GM23338 (cell line): ENCODE measurements around the gene SYNPR. TPM values are rescaled to one million over a fixed set of nuclear protein-coding genes. Genes with fewer than 3 reads are reported as not detected.
A peak's percentile ranks its signal among the peaks of the same experiment; 100 is the strongest.

Experiments
- ATAC-seq: fragments of 200-7000 bp; cut with Tn5 transposase; 3 replicates; pipeline ENCODE4 v1.9.1; 2020
- DNase-seq: peaks from one replicate; pipeline ENCODE4 v3.0.0-alpha.2; 2015; ENCODE audit warnings: low spot score
- H2AFZ ChIP-seq: fragments of 200-600 bp; sonication (generic); 2 replicates; pipeline ENCODE4 v1.8.0; 2016; ENCODE audit warnings: antibody characterized with exemption, mild to moderate bottlenecking, moderate library complexity
- H3F3A ChIP-seq: fragments of 200-600 bp; sonication (generic); replicated peaks from 2 replicates; pipeline ENCODE4 v1.8.0; 2017; ENCODE audit warnings: antibody characterized with exemption, mixed run types, low read depth
- H3K27ac ChIP-seq: fragments of 200-600 bp; sonication (generic); 2 replicates; pipeline ENCODE4 v1.6.1; 2016; ENCODE audit warnings: low read depth
- H3K27me3 ChIP-seq: fragments of 200-600 bp; sonication (generic); 2 replicates; pipeline ENCODE4 v1.8.0; 2016; ENCODE audit warnings: mild to moderate bottlenecking, mixed run types, moderate library complexity; ENCODE audit not compliant: insufficient read depth
- H3K36me3 ChIP-seq: fragments of 200-600 bp; sonication (generic); 2 replicates; pipeline ENCODE4 v1.8.0; 2016; ENCODE audit warnings: mild to moderate bottlenecking; ENCODE audit not compliant: insufficient read depth
- H3K4me1 ChIP-seq: fragments of 200-600 bp; sonication (generic); 2 replicates; pipeline ENCODE4 v1.8.0; 2016; ENCODE audit warnings: mild to moderate bottlenecking, moderate library complexity; ENCODE audit not compliant: insufficient read depth
- H3K4me2 ChIP-seq: fragments of 200-600 bp; sonication (generic); 2 replicates; pipeline ENCODE4 v1.7.1; 2017; ENCODE audit warnings: mixed run types
- H3K4me3 ChIP-seq: fragments of 200-600 bp; sonication (generic); 2 replicates; pipeline ENCODE4 v1.6.1; 2016; ENCODE audit warnings: mixed run types
- H3K79me2 ChIP-seq: fragments of 200-600 bp; sonication (generic); replicated peaks from 2 replicates; pipeline ENCODE4 v1.8.0; 2017; ENCODE audit warnings: mild to moderate bottlenecking; ENCODE audit not compliant: insufficient read depth
- H3K9me2 ChIP-seq: fragments of 200-600 bp; sonication (generic); 2 replicates; pipeline ENCODE4 v1.8.0; 2017; ENCODE audit not compliant: insufficient read depth
- H4K20me1 ChIP-seq: fragments of 200-600 bp; sonication (generic); replicated peaks from 2 replicates; pipeline ENCODE4 v1.8.0; 2017; ENCODE audit warnings: mild to moderate bottlenecking; ENCODE audit not compliant: insufficient read depth
- H3K27ac Mint-ChIP-seq: 2 replicates; pipeline ENCODE4 v1.8.0; 2020; ENCODE audit warnings: inconsistent platforms, mild to moderate bottlenecking, moderate library complexity, mixed read lengths
- H3K27me3 Mint-ChIP-seq: 3 replicates; pipeline ENCODE4 v1.8.0; 2022; ENCODE audit warnings: low read depth, mild to moderate bottlenecking, moderate library complexity, mixed read lengths, inconsistent platforms; ENCODE audit not compliant: insufficient read depth, poor library complexity
- H3K36me3 Mint-ChIP-seq: 3 replicates; pipeline ENCODE4 v1.8.0; 2021; ENCODE audit warnings: low read depth, mild to moderate bottlenecking, inconsistent platforms, moderate library complexity, mixed read lengths
- H3K4me1 Mint-ChIP-seq: 3 replicates; pipeline ENCODE4 v1.8.0; 2020; ENCODE audit warnings: mild to moderate bottlenecking, inconsistent platforms, mixed read lengths
- H3K4me3 Mint-ChIP-seq: 3 replicates; pipeline ENCODE4 v1.8.0; 2021; ENCODE audit warnings: moderate library complexity, mild to moderate bottlenecking, inconsistent platforms, mixed read lengths
- H3K9me3 Mint-ChIP-seq: 3 replicates; pipeline ENCODE4 v1.8.0; 2020; ENCODE audit warnings: moderate library complexity, mild to moderate bottlenecking, inconsistent platforms, mixed read lengths
- STAT1 ChIP-seq: IDR thresholded peaks from one replicate; pipeline ENCODE4 v1.6.1; 2016; ENCODE audit warnings: antibody characterized with exemption; ENCODE audit not compliant: unreplicated experiment
- polyA plus RNA-seq: library from polyadenylated mRNA; unstranded; fragments of >200 nt; fragmentation: Nextera tagmentation; extraction: Ambion mirVana; gene quantifications from 2 replicates; pipeline ENCODE4 v1.2.1, GENCODE V29; 2016
- small RNA-seq: library from RNA; depleted of rRNA; stranded (forward); fragments of <200 nt; gene quantifications from one replicate; pipeline ENCODE3, GENCODE V24; 2014; ENCODE audit warnings: low replicate concordance
- total RNA-seq: library from RNA; depleted of rRNA; stranded (reverse); fragments of >200 nt; shearing (Covaris generic); gene quantifications from 2 replicates; pipeline ENCODE4 v1.2.3, GENCODE V29; 2014
- TF ChIP-seq, protein P1 (sequence below), 2 experiments: fragments of 200-600 bp in 1 of 2; sonication (generic) in 1 of 2; conservative IDR thresholded peaks; 2 replicates each; pipeline versions ENCODE4 v1.5.1 to v1.6.1; 2016 to 2017; ENCODE audit warnings: antibody characterized with exemption in 2 of 2, low read depth in 2 of 2, mild to moderate bottlenecking in 2 of 2, moderate library complexity in 1 of 2

Gene SYNPR
- total and polyA plus RNA-seq, 2 experiments from 2014 or later: 0.38 to 0.55 TPM

DNA sequence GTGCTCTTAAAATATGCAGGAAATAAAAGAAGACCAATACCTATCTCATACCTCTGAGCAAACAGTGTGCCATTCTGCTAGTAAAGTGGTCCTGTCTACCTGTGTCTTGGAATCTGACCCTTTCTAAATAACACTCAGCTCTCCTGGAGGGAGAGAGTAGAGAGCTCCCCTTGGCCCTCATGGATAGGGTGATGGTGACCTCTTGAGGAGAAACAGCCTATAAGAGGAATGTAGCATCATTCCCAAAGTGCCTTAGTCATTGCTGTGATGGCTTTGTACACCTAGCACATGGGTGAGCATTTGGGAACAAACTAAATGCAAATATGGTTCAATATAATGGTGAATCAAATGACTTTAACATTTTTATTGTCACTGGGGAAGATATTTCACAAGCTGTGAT, 384.4 kb downstream of the SYNPR start:
- Histone ChIP-seq H3K4me2 (no peak overlapping the region), H3K9me2 (0 out of 2 replicates have a peak, but pooled peaks cover 4% of the 10 kb centered on the region), H2AFZ (peak overlapping the region; percentile 44; the same call in 1 of the 2 replicates), H3F3A (no peaks in the 10 kb centered on the region), H3K79me2 (no peaks in the 10 kb centered on the region), H3K27ac (no peak overlapping the region), H3K36me3 (no peaks in the 10 kb centered on the region), H3K27me3 (no peaks in the 10 kb centered on the region), H3K4me1 (no peaks in the 10 kb centered on the region), H4K20me1 (no peaks in the 10 kb centered on the region), H3K4me3 (no peak overlapping the region)
- H3K36me3 Mint-ChIP-seq: no peaks in the 10 kb centered on the region
- no peak overlapping the region for H3K4me3 Mint-ChIP-seq
- peak; percentile 97 for ATAC-seq
- H3K27me3 Mint-ChIP-seq: no peaks in the 10 kb centered on the region
- peak; percentile 66 for DNase-seq
- H3K4me1 Mint-ChIP-seq: 0 out of 3 replicates have a peak, but pooled peaks cover 3% of the 10 kb centered on the region
- no peaks in the 10 kb centered on the region for H3K9me3 Mint-ChIP-seq
- H3K27ac Mint-ChIP-seq: no peak overlapping the region
- no peak for TF ChIP-seq STAT1
- TF ChIP-seq, protein P1, sequence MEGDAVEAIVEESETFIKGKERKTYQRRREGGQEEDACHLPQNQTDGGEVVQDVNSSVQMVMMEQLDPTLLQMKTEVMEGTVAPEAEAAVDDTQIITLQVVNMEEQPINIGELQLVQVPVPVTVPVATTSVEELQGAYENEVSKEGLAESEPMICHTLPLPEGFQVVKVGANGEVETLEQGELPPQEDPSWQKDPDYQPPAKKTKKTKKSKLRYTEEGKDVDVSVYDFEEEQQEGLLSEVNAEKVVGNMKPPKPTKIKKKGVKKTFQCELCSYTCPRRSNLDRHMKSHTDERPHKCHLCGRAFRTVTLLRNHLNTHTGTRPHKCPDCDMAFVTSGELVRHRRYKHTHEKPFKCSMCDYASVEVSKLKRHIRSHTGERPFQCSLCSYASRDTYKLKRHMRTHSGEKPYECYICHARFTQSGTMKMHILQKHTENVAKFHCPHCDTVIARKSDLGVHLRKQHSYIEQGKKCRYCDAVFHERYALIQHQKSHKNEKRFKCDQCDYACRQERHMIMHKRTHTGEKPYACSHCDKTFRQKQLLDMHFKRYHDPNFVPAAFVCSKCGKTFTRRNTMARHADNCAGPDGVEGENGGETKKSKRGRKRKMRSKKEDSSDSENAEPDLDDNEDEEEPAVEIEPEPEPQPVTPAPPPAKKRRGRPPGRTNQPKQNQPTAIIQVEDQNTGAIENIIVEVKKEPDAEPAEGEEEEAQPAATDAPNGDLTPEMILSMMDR (conservative IDR thresholded peaks at IDR 0.05; ENCODE audit: low read depth in 2 of 2): peak; percentile 59 to 80

Small RNA genes within 50 kb of the gene (small RNA-seq; reads per million reads assigned to genes)
- gene RNA5SP134: 0.62 reads per million, percentile 43 among the genes with 10 or more reads in this experiment
